ENCODE results near the gene MLEC.

MLEC gene

GRCh38 chr12:120741476-120742421 is 54.8 kb downstream of the MLEC start:
- Histone ChIP-seq H3K36me3 (ENCODE audit: control insufficient read depth, insufficient read depth, low read length) (no peaks in the 10 kb centered on the region), H3K9ac (ENCODE audit: low read depth, low read length) (no peak overlapping the region), H3K9me3 (ENCODE audit: control insufficient read depth, insufficient read depth, low read length) (no peaks in the 10 kb centered on the region), H3K4me3 (ENCODE audit: low read depth, low read length) (no peak overlapping the region), H3K27me3 (ENCODE audit: control insufficient read depth, insufficient read depth, low read length) (no peaks in the 10 kb centered on the region), H3K4me1 (ENCODE audit: control insufficient read depth, insufficient read depth, low read length) (no peaks in the 10 kb centered on the region)

DNA sequence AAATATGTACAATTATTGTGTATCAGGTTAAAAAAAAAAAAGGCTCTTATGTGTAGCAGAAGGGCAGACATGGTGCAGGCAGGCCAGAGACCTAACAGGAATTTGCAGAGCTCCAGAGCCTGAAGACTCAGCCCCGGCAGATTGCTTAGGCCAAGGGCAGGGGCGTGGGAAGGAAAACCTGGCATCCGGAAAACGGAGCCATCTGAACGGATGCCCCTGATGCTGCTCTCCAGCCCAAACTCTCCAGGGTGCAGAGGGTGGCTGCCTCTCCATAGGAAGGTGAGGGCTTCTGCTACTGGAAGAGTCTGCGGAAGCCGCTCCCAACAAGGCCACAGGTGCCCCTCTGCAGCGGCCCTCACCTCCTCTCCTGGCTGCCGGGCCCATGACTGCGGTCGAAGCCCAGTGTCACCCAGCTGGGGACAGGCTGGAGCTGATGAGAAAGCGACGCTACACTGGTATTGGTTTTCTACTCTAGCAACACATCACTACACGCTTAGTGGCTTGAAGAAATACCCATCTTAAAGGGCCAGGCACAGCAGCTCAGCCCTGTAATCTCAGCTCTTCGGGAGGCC is 58.1 kb downstream of the MLEC start:
- H3K4me3 ChIP-seq (ENCODE audit: low read depth, low read length) = no peak overlapping the region
- H3K36me3 ChIP-seq (ENCODE audit: control insufficient read depth, insufficient read depth, low read length) = no peaks in the 10 kb centered on the region
- no peak overlapping the region for H3K9ac ChIP-seq (ENCODE audit: low read depth, low read length)
- H3K4me1 ChIP-seq (ENCODE audit: control insufficient read depth, insufficient read depth, low read length) = no peaks in the 10 kb centered on the region
- H3K9me3 ChIP-seq (ENCODE audit: control insufficient read depth, insufficient read depth, low read length) = no peaks in the 10 kb centered on the region
- no peaks in the 10 kb centered on the region for H3K27me3 ChIP-seq (ENCODE audit: control insufficient read depth, insufficient read depth, low read length)

- Histone ChIP-seq H3K27me3 (ENCODE audit: control insufficient read depth, insufficient read depth, low read length) (no peaks in the 10 kb centered on the region), H3K9me3 (ENCODE audit: control insufficient read depth, insufficient read depth, low read length) (no peaks in the 10 kb centered on the region), H3K4me3 (ENCODE audit: low read depth, low read length) (no peak overlapping the region), H3K9ac (ENCODE audit: low read depth, low read length) (no peak overlapping the region), H3K4me1 (ENCODE audit: control insufficient read depth, insufficient read depth, low read length) (no peaks in the 10 kb centered on the region), H3K36me3 (ENCODE audit: control insufficient read depth, insufficient read depth, low read length) (no peaks in the 10 kb centered on the region)
Measured at GRCh38 chr12:120748242-120748641, 61.3 kb downstream of the MLEC start.

DNA sequence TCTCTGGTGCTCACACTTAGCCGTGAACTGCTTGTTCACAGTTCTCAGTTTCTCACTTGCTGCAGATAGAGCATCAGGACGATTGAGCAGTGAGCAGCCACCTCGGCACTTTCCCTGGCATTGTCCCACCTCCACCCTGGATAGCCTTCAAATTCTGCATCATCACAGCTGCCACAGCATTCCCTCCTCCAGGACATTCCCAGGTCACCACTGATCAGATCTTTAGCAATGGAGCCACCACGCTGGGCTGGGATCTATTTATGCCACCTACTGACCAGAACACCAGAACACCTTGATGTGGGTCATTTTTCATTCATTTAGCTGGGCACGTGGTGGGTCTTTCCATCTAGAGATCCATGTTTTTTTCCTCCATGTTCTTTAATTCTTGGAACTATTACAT is 62.3 kb downstream of the MLEC start:
- H3K27me3 ChIP-seq (ENCODE audit: control insufficient read depth, insufficient read depth, low read length) = no peaks in the 10 kb centered on the region
- no peaks in the 10 kb centered on the region for H3K36me3 ChIP-seq (ENCODE audit: control insufficient read depth, insufficient read depth, low read length)

GRCh38 chr12:120750806-120751205 is 63.9 kb downstream of the MLEC start:
- H3K9me3 ChIP-seq (ENCODE audit: control insufficient read depth, insufficient read depth, low read length) = no peaks in the 10 kb centered on the region
- no peaks in the 10 kb centered on the region for H3K27me3 ChIP-seq (ENCODE audit: control insufficient read depth, insufficient read depth, low read length)
- no peak overlapping the region for H3K9ac ChIP-seq (ENCODE audit: low read depth, low read length)
- no peak overlapping the region for H3K4me3 ChIP-seq (ENCODE audit: low read depth, low read length)
- H3K36me3 ChIP-seq (ENCODE audit: control insufficient read depth, insufficient read depth, low read length) = no peaks in the 10 kb centered on the region
- H3K4me1 ChIP-seq (ENCODE audit: control insufficient read depth, insufficient read depth, low read length) = no peaks in the 10 kb centered on the region

More for the DNA sequence above, 62.3 kb downstream of the MLEC start:
- Histone ChIP-seq H3K9me3 (ENCODE audit: control insufficient read depth, insufficient read depth, low read length) (no peaks in the 10 kb centered on the region), H3K9ac (ENCODE audit: low read depth, low read length) (no peak overlapping the region), H3K4me1 (ENCODE audit: control insufficient read depth, insufficient read depth, low read length) (no peaks in the 10 kb centered on the region), H3K4me3 (ENCODE audit: low read depth, low read length) (no peak overlapping the region)

DNA sequence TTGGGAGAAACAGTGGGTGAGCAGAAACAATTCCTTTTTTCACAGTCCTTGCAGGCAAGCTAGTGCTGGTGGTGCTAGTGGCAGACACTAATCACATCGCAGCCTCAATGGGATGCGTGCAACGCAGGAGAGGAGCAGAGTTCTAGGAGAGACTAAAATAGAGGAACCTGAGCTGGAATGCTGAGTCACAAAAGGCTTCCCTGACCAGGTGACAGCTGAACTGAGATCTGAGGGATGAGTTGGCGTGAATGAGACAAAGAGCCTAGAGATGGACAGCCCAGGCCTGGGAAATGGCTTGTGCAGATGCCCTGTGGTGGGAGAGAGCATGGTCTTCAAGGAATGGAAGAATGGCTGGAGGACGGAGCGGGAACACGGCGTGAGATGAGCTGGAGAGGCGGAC is 64.4 kb downstream of the MLEC start:
- H3K36me3 ChIP-seq (ENCODE audit: control insufficient read depth, insufficient read depth, low read length) = no peaks in the 10 kb centered on the region
- no peak overlapping the region for H3K4me3 ChIP-seq (ENCODE audit: low read depth, low read length)
- no peaks in the 10 kb centered on the region for H3K9me3 ChIP-seq (ENCODE audit: control insufficient read depth, insufficient read depth, low read length)
- H3K9ac ChIP-seq (ENCODE audit: low read depth, low read length) = no peak overlapping the region
- H3K4me1 ChIP-seq (ENCODE audit: control insufficient read depth, insufficient read depth, low read length) = no peaks in the 10 kb centered on the region
- no peaks in the 10 kb centered on the region for H3K27me3 ChIP-seq (ENCODE audit: control insufficient read depth, insufficient read depth, low read length)

Data from iPS-15b (cell line).